Mesendoderm (in vitro differentiated cells): ENCODE measurements around the gene SRGAP3.

Source experiments
- DNase-seq: peaks from one replicate; pipeline ENCODE4 v3.0.0; 2013
- H2AK5ac ChIP-seq: 2 replicates; pipeline ENCODE4 v1.6.1; 2013; ENCODE audit warnings: low read length, inconsistent platforms
- H2BK120ac ChIP-seq: 2 replicates; pipeline ENCODE4 v1.6.1; 2013; ENCODE audit warnings: low read depth, mild to moderate bottlenecking, low read length, moderate library complexity, mixed read lengths
- H2BK15ac ChIP-seq: replicated peaks from 2 replicates; pipeline ENCODE4 v1.6.1; 2013; ENCODE audit warnings: low read depth, mild to moderate bottlenecking, moderate library complexity
- H2BK5ac ChIP-seq: 2 replicates; pipeline ENCODE4 v1.6.1; 2013; ENCODE audit warnings: low read length, inconsistent platforms
- H3K18ac ChIP-seq: 2 replicates; pipeline ENCODE4 v1.6.1; 2013; ENCODE audit warnings: mild to moderate bottlenecking, low read length, mixed read lengths
- H3K23ac ChIP-seq: one replicate; pipeline ENCODE4 v1.6.1; 2013; ENCODE audit warnings: low read length
- H3K27ac ChIP-seq: 2 replicates; pipeline ENCODE4 v1.5.1; 2013; ENCODE audit warnings: low read depth, mild to moderate bottlenecking, inconsistent platforms, low read length, moderate library complexity
- H3K27me3 ChIP-seq: 2 replicates; pipeline ENCODE4 v1.6.1; 2013; ENCODE audit warnings: low read length, control low read depth, mild to moderate bottlenecking, inconsistent platforms; ENCODE audit not compliant: insufficient read depth, poor library complexity
- H3K36me3 ChIP-seq: 2 replicates; pipeline ENCODE4 v1.6.1; 2013; ENCODE audit warnings: low read length, inconsistent platforms; ENCODE audit not compliant: control insufficient read depth, insufficient read depth
- H3K4ac ChIP-seq: one replicate; pipeline ENCODE4 v1.6.1; 2013; ENCODE audit warnings: low read depth, mild to moderate bottlenecking, low read length, moderate library complexity
- H3K4me1 ChIP-seq: 2 replicates; pipeline ENCODE4 v1.6.1; 2013; ENCODE audit warnings: low read depth, low read length, inconsistent platforms; ENCODE audit not compliant: control insufficient read depth
- H3K4me2 ChIP-seq: 2 replicates; pipeline ENCODE4 v1.6.1; 2013; ENCODE audit warnings: low read length
- H3K4me3 ChIP-seq: 2 replicates; pipeline ENCODE4 v1.5.1; 2013; ENCODE audit warnings: mild to moderate bottlenecking, low read length
- H3K56ac ChIP-seq: one replicate; pipeline ENCODE4 v1.6.1; 2013; ENCODE audit warnings: low read length
- H3K79me1 ChIP-seq: 2 replicates; pipeline ENCODE4 v1.6.1; 2013; ENCODE audit warnings: low read length, inconsistent platforms
- H3K79me2 ChIP-seq: 2 replicates; pipeline ENCODE4 v1.6.1; 2013; ENCODE audit warnings: mild to moderate bottlenecking, low read length; ENCODE audit not compliant: control insufficient read depth, insufficient read depth
- H3K9ac ChIP-seq: 2 replicates; pipeline ENCODE4 v1.6.1; 2013; ENCODE audit warnings: low read length, inconsistent platforms
- H4K5ac ChIP-seq: one replicate; pipeline ENCODE4 v1.6.1; 2013; ENCODE audit warnings: low read length
- H4K8ac ChIP-seq: one replicate; pipeline ENCODE4 v1.6.1; 2013; ENCODE audit warnings: low read depth, mild to moderate bottlenecking, control low read depth, low read length, moderate library complexity
- WGBS: extraction: QIAGEN DNeasy Blood & Tissue Kit; methylation state at CpG from one replicate; pipeline ENCODE4 v1.1.7; 2013; ENCODE audit warnings: low lambda C conversion rate, missing lambda C conversion rate; ENCODE audit not compliant: insufficient coverage; ENCODE audit errors: extremely low coverage; 5-methylcytosine and 5-hydroxymethylcytosine counted together

SRGAP3 gene

DNA sequence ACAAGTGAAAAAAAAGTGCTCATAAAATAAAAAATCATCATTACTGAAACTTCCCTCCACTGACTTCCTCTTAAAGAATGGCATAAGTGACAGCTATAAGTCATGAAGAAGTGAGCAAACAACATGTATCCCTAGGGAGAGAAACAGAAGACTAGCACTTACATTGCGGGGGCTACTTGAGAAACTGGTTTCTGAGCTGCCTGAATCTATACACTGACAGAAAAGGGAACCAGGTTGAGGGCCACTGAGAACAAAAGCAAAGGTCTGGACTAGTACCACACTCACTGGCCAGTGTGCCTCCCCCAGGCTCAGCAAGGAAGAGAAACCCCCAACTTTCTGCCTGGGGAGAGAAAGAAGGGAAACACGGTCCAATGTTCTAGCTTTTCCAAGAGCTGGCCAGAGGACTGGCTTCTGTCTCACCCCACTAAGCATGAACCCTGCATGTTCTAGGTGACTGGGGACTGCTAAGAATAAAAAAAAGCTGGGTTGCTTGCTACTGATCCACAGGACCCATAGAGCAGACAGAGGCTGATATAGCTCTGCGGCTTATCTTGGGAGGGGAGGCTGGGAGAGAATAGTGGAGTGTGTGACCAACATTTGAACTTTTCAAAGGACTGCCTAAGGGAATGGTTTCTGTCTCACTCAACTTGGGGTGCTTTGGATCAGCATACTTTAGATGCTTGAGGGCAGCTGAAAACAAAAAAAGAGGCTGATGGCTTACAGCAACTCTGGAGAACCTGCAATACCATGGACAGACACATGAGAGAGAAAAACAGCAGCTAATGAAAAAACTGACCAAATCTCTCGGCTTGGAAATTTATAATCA is 294.3 kb downstream of the SRGAP3 start:
- Histone ChIP-seq H3K4ac (no peak overlapping the region), H4K8ac (no peak overlapping the region), H3K79me1 (peaks cover 16% of the 10 kb centered on the region), H3K23ac (no peak overlapping the region), H3K4me3 (no peak overlapping the region), H2AK5ac (no peak overlapping the region), H3K4me1 (no peaks in the 10 kb centered on the region), H2BK120ac (no peak overlapping the region), H3K79me2 (peaks cover 17% of the 10 kb centered on the region), H3K27ac (no peak overlapping the region), H2BK5ac (no peak overlapping the region), H3K18ac (no peak overlapping the region), H3K9ac (no peak overlapping the region), H2BK15ac (no peak overlapping the region), H3K56ac (peak overlapping the region; percentile 17), H4K5ac (no peak overlapping the region), H3K36me3 (no peaks in the 10 kb centered on the region), H3K27me3 (no peaks in the 10 kb centered on the region), H3K4me2 (no peak overlapping the region)
- no CpG with 5 or more reads among the region's 4 CpGs for WGBS
- DNase-seq: peak; percentile 63

DNA sequence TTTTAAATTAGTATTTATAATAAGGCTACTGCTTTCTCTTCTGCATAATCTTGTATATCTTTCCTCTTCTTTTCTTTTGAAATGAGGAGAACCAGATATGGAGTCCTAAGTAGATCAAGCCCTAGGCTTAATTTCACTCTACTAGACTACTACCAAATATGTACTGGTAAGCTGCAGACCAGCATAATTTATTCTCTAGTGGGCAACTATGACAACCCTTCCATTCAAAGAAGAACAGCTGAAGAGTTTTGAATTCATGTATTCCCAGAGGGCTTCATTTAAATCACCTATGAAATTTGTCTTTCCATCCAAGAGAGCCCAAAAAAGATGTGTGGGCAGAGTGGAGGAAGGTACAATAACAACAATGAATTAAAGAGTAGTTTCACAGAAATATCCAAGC is 296.1 kb downstream of the SRGAP3 start:
- no peak overlapping the region for H4K8ac ChIP-seq
- H3K4me2 ChIP-seq: no peak overlapping the region
- no peaks in the 10 kb centered on the region for H3K36me3 ChIP-seq
- no peak overlapping the region for H2AK5ac ChIP-seq
- no peak overlapping the region for H4K5ac ChIP-seq
- H3K27ac ChIP-seq: no peak overlapping the region
- H3K23ac ChIP-seq: no peak overlapping the region
- no peak for DNase-seq
- H3K79me2 ChIP-seq: peaks cover 15% of the 10 kb centered on the region
- no peak overlapping the region for H2BK15ac ChIP-seq
- H3K4me3 ChIP-seq: no peak overlapping the region
- H3K27me3 ChIP-seq: no peaks in the 10 kb centered on the region
- no peak overlapping the region for H3K18ac ChIP-seq
- no peak overlapping the region for H3K56ac ChIP-seq
- H2BK120ac ChIP-seq: no peak overlapping the region
- no peak overlapping the region for H3K9ac ChIP-seq
- H3K4me1 ChIP-seq: no peaks in the 10 kb centered on the region
- H3K79me1 ChIP-seq: peaks cover 14% of the 10 kb centered on the region
- no peak overlapping the region for H2BK5ac ChIP-seq
- H3K4ac ChIP-seq: no peak overlapping the region

DNA sequence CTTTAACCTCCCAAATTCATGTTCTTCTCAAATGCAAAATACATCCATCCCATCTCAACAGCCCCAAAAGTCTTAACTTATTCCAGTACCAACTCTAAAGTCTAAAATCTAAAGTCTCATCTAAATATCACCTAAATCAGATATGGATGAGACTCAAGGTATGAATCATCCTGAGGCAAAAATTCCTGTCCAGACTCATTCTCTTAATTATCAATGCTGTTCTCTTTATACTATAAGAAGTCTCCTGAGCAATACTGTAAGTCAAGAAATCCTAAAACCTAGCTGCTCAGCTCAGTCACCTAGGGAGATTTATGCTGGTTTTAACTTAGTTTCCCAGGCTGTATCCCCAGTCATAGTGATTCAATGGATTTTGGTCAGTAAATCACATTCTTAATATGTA is 297.3 kb downstream of the SRGAP3 start:
- no peak overlapping the region for H2BK120ac ChIP-seq
- peaks cover 15% of the 10 kb centered on the region for H3K79me2 ChIP-seq
- no peak overlapping the region for H3K4me3 ChIP-seq
- H4K5ac ChIP-seq: no peak overlapping the region
- H3K4me2 ChIP-seq: no peak overlapping the region
- H3K23ac ChIP-seq: no peak overlapping the region
- no peak overlapping the region for H2BK15ac ChIP-seq
- H3K27me3 ChIP-seq: no peaks in the 10 kb centered on the region
- H3K36me3 ChIP-seq: no peaks in the 10 kb centered on the region
- no peak overlapping the region for H2AK5ac ChIP-seq
- H3K79me1 ChIP-seq: peaks cover 14% of the 10 kb centered on the region
- H3K18ac ChIP-seq: no peak overlapping the region
- no peak overlapping the region for H4K8ac ChIP-seq
- no peak overlapping the region for H3K4ac ChIP-seq
- no peak overlapping the region for H3K27ac ChIP-seq
- no peak overlapping the region for H3K9ac ChIP-seq
- H3K56ac ChIP-seq: no peak overlapping the region
- H3K4me1 ChIP-seq: no peaks in the 10 kb centered on the region
- no peak for DNase-seq
- no peak overlapping the region for H2BK5ac ChIP-seq

DNA sequence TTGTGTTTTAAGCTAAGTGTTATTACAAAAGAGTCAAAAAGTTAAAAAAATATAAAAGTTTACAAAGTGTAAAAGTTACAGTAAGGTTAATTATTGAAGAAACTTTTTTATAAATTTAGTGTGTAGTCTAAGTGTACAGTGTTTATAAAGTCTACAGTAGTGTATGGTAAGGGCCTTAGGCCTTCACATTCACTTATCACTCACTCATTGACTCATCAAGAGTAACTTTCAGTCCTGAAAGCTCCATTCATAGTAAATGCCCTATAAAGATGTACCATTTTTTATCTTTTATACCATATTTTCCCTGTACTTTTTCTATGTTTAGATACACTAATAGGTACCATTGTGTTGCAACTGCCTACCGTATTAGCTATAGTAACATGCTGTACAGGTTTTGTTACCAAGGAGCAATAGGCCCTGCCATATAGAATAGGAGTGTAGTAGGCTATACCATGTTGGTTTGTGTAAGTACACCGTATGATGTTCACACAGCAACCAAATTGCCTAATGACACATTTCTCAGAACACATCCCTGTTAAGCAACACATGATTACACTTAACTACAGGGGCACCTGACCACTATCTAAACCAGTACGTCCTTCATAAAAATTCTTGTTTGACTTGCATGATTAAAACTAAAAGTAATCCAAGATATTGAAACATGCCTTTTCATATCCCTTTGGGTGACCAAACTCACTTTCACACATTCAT is 303.4 kb downstream of the SRGAP3 start:
- WGBS: no CpG with 5 or more reads among the region's 3 CpGs
- Histone ChIP-seq H3K4ac (no peak overlapping the region), H2BK15ac (no peak overlapping the region), H3K4me1 (no peaks in the 10 kb centered on the region), H4K5ac (no peak overlapping the region), H3K79me1 (peaks cover 3% of the 10 kb centered on the region), H3K27ac (no peak overlapping the region), H3K23ac (no peak overlapping the region), H3K36me3 (no peaks in the 10 kb centered on the region), H3K4me2 (no peak overlapping the region), H3K27me3 (no peaks in the 10 kb centered on the region), H3K4me3 (no peak overlapping the region), H4K8ac (no peak overlapping the region), H3K9ac (no peak overlapping the region), H3K18ac (no peak overlapping the region), H2BK5ac (no peak overlapping the region), H3K56ac (no peak overlapping the region), H2AK5ac (no peak overlapping the region), H2BK120ac (no peak overlapping the region), H3K79me2 (peaks cover 2% of the 10 kb centered on the region)
- DNase-seq: no peak

DNA sequence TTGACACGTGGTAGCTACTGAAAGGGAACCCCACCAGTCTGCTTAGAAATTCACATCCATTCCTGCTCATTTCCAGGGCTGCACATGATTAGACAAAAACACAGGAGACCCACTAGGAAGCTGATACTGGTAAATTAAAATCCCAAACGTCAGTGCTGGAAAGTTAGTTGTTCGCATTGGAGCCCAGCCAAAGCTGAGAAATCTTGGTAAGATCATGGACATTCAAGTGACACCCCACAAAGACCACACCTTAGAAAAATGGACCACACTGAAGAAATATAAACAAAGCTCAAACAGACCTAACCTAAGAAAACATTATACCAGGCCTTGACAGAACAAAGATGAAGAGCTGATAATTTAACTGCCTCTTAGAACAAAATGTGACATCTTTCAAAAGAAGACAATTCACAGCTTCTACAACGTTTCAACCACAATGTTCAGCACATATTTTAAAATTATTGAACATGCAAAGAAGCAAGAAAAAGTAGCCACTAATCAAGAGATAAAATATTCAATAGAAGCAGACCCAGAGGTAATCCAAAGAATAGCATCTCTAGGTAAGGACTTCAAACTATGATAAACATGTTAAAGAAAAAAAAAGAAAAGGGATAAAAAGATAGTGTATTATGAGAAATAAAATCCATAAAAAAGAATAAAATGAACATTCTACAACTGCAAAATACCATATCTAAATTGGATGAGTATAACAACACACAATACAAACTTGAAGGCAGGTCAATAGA is 306.5 kb downstream of the SRGAP3 start:
- H3K27me3 ChIP-seq: no peaks in the 10 kb centered on the region
- H2BK15ac ChIP-seq: no peak overlapping the region
- H2AK5ac ChIP-seq: no peak overlapping the region
- no CpG with 5 or more reads among the region's 4 CpGs for whole genome bisulfite sequencing
- no peak overlapping the region for H2BK120ac ChIP-seq
- H3K9ac ChIP-seq: no peak overlapping the region
- no peak overlapping the region for H3K18ac ChIP-seq
- H3K4me1 ChIP-seq: no peaks in the 10 kb centered on the region
- no peak overlapping the region for H3K56ac ChIP-seq
- no peak overlapping the region for H3K27ac ChIP-seq
- H3K4me2 ChIP-seq: no peak overlapping the region
- no peak overlapping the region for H4K5ac ChIP-seq
- DNase-seq: no peak
- H3K4me3 ChIP-seq: no peak overlapping the region
- no peak overlapping the region for H3K4ac ChIP-seq
- H3K79me1 ChIP-seq: no peaks in the 10 kb centered on the region
- H2BK5ac ChIP-seq: no peak overlapping the region
- no peak overlapping the region for H3K23ac ChIP-seq
- no peaks in the 10 kb centered on the region for H3K79me2 ChIP-seq
- no peaks in the 10 kb centered on the region for H3K36me3 ChIP-seq
- H4K8ac ChIP-seq: no peak overlapping the region
